ENCODE data around the gene CD200. TPM values are rescaled to one million over a fixed set of nuclear protein-coding genes. Genes with fewer than 3 reads are reported as not detected.

Gene CD200
- total and polyA plus RNA-seq, 10 of the 15 experiments (the other 5 are each of a cell fraction or from before 2014, with no cell fraction given): 21.2 to 84.3 (median 33.2) TPM

- TF ChIP-seq, protein P1, sequence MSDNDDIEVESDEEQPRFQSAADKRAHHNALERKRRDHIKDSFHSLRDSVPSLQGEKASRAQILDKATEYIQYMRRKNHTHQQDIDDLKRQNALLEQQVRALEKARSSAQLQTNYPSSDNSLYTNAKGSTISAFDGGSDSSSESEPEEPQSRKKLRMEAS (IDR thresholded peaks at IDR 0.05; ENCODE audit: low read depth, low read length): no peak
- TF ChIP-seq KDM1A (IDR thresholded peaks at IDR 0.05; ENCODE audit: borderline replicate concordance): no peak
Observed at GRCh38 chr3:112346491-112347122, 13.7 kb downstream of the CD200 start (continued).

- H3K9ac ChIP-seq (ENCODE audit: control insufficient read depth, insufficient read depth, low read length): no peak overlapping the region
- ChIA-PET CTCF (interaction anchor here (0.6 to 5.8 kb wide), 2 partner anchors 13 to 86 kb away, joined by 3 to 31 read pairs; no protein-coding TSS in a partner anchor), SMC1A (ENCODE audit: uncharacterized antibody, unreplicated experiment) (interaction anchor here (0.8 to 3.4 kb wide), 5 partner anchors 11 to 142 kb away, joined by 3 to 28 read pairs (median 4); no protein-coding TSS in a partner anchor), POLR2A (no interaction called here), RAD21 (ENCODE audit: unreplicated experiment) (interaction anchor here (1.6 to 4.1 kb wide), 2 partner anchors 14 to 62 kb away, joined by 3 to 29 read pairs; no protein-coding TSS in a partner anchor)
- BruUV-seq (replicated peaks): no TSS peak
- in situ Hi-C loops (cut with MboI): no loop called here
- intact Hi-C loops (cut with micrococcal nuclease; ENCODE audit: unreplicated experiment): no loop called here
- no peak for FAIRE-seq
- H2AFZ ChIP-seq (ENCODE audit: control insufficient read depth, low read depth, low read length): no peak overlapping the region
- H3K36me3 ChIP-seq (ENCODE audit: control insufficient read depth in 2 of 2, insufficient read depth in 2 of 2, low read length in 1 of 2): peaks cover 4 to 45% of the 10 kb centered on the region in 2 experiments
- no peak for ATAC-seq
- no peak for TF ChIP-seq WRNIP1 (IDR thresholded peaks at IDR 0.05; ENCODE audit: borderline replicate concordance, low read depth, low read length)
- peak; percentile 11; the same call in 1 of the 2 replicates for TF ChIP-seq SPI1 (IDR thresholded peaks at IDR 0.05; ENCODE audit: borderline replicate concordance, insufficient read depth, low read depth, low read length)
- no peak for TF ChIP-seq POLR2AphosphoS2 (IDR thresholded peaks at IDR 0.05; ENCODE audit: low read depth, low read length)
- TF ChIP-seq EP300 (IDR thresholded peaks at IDR 0.05; ENCODE audit: borderline replicate concordance in 1 of 2, control insufficient read depth in 1 of 2, low read depth in 2 of 2, low read length in 2 of 2): no peak
- no peak for TF ChIP-seq ZBED1 (IDR thresholded peaks at IDR 0.05; ENCODE audit: borderline replicate concordance)
- TF ChIP-seq ZSCAN29 (IDR thresholded peaks at IDR 0.05): no peak
- no peak for TF ChIP-seq IRF4 (IDR thresholded peaks at IDR 0.05; ENCODE audit: low read depth, low read length)
- H4K20me1 ChIP-seq (ENCODE audit: control insufficient read depth, insufficient read depth): no peaks in the 10 kb centered on the region
- no peaks in the 10 kb centered on the region for H3K27me3 ChIP-seq (replicated peaks in 1 of 2; ENCODE audit: control insufficient read depth in 2 of 2, insufficient read depth in 2 of 2, low read length in 1 of 2)
- no peak overlapping the region for H3K4me3 ChIP-seq
- peaks cover 14% of the 10 kb centered on the region for H3K79me2 ChIP-seq (ENCODE audit: control insufficient read depth, insufficient read depth, low read length)
- no peak overlapping the region for H3K27ac ChIP-seq (ENCODE audit: control insufficient read depth, insufficient read depth)
- H3K4me2 ChIP-seq (ENCODE audit: control insufficient read depth, insufficient read depth): no peak overlapping the region
- no peak for DNase-seq (ENCODE audit: low read depth, low spot score)
- H3K4me1 ChIP-seq (ENCODE audit: control insufficient read depth, insufficient read depth, low read length): peaks cover 18% of the 10 kb centered on the region
- WGBS (ENCODE audit: insufficient coverage, insufficient replicate concordance, low lambda C conversion rate, missing lambda C conversion rate): 89% methylated on average over 1 of the region's 1 CpG
- H3K9me3 ChIP-seq (replicated peaks; ENCODE audit: control insufficient read depth, insufficient read depth, low read length): no peaks in the 10 kb centered on the region
Observed at GRCh38 chr3:112348943-112349342, 16.0 kb downstream of the CD200 start.

Data from GM12878 (cell line).